Cerebellar cortex (tissue), 1 donor: ENCODE measurements around the gene SH3PXD2B.
A peak's percentile ranks its signal among the peaks of the same experiment; 100 is the strongest.

ENCODE experiments used
- DNase-seq: peaks from one replicate; pipeline ENCODE4 v3.0.0-alpha.2; 2015; ENCODE audit warnings: low spot score

SH3PXD2B gene

DNA sequence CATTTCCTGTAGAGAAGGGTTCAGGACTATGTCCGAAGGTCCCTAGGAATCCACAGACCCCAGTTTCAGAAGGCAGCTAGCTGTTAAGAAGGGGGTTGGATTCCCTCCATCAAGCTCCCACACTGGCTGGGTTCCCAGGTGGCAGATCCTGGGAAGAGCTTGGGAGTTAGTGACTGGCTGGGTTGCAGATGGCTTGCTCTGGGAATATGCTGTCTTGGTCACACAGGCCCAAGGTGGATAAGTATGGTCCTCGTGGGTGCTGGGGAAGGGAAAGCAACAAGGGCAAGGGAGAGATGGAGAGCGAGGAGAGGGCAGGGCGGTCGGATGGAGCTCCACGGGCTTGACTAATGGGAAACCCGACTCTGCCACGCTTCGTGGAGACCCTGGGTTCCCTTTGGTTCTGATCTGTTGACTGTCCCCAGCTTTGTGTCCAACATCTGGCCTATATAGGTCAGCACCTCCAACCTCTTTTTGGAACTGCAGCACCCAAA, 17.4 kb downstream of the SH3PXD2B start:
- peak; percentile 70 for DNase-seq

DNA sequence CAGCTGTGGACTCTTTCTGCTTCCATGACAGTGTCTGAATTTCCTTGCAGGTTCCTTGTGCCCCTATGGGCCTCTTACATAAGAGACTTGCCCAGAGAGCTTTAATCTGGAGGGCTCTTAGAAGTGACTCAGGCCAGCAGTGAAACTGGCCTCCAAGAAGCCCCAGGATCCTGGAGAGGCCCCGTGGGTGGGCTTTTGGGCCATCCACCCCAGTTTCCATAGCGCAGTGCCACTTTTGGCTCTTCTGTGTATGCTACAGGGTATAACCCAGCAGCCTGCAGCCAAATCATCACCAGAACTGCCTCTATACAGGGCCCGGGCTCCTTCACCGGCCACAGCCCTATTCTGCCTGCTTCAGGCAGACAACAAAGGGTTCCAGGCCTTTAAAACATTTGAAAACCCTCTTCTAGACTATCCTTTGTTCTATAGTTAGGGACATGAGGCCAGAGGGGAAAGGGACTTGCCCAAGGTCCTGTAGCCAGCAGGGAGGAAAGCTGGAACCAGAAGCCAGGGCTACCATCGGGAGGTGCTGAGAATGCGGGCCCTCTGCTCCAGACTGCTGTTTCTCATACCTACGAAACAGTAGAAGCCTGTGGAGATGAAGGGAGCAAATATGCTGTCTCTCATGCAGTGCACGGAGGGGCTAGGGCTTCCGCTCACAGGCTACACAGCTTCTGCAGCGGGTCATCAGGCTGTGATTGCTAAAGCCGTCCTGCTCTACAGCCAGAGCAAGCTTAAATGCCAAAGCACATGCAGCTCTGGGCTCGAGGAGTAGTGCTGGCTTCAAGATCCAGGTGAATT, 18.0 kb downstream of the SH3PXD2B start:
- no peak for DNase-seq

DNA sequence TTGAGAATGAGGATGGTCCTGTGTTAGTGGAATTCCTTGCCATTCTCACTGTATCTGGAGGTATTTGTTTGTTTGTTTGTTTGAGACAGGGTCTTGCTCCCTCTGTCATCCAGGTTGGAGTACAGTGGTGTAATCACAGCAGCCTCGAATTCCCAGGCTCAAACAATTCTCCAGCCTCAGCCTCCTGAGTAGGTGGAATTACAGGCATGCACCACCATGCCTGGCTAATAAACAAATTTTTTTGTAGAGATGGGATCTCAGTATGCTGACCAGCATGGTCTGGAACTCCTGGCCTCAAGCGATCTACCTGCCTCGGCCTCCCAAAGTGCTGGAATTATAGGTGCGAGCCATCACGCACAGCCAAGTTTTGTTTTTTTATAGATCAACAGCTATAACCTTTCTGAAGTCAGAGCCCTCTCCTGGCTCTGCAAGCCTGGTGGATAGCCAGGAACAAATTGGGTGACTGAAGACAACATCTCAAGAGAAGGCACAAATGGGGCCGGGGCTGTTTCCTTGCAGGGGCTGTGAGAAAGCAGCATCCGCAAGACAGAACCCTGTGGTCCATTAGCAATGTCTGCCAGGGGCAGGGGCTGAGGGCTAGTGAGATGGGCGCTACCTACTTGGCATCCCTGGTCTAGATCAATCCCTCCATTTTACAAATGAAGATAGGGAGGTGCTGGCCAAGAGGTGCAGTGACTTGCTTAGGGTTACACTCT, 18.8 kb downstream of the SH3PXD2B start:
- DNase-seq, result no peak

DNA sequence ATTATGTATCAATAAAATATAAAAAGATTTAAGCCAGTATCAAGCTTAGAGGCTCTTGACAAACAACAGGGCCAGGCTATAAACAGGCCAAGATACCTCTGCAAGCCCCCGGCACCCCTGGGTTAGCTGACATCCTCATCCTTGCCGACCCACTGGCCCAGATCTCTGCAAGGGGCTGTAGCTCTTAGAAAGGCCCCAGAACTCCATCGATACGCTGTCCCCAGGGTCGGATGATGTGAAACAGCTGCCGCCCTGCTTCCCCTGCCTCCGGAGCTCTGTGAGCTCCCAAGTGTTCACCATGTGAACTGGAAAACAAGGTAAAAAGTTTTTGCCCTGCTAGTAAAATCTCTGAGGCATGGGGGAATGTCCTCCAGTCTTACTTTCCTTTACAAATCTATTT, 20.1 kb downstream of the SH3PXD2B start:
- DNase-seq, result no peak

DNA sequence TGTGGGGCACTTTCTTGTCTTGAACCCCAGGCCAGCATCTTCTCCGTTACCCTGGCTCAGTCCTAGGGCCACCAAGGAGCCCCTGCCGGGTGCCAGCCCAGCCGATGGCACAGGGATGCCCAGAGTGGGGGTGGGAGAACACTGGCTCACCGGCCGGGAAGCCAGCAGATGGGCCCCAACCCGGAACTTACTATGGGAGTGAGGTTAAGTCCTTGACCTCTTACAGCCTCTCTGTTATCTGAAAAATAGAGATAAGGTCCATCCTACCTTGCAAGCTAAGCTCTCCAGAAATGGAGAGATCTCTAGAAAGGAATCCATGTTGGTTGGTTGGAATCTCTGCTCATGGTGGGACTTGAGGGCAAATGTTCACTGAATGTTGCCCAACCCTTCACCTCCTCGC, 20.8 kb downstream of the SH3PXD2B start:
- DNase-seq, result no peak

DNA sequence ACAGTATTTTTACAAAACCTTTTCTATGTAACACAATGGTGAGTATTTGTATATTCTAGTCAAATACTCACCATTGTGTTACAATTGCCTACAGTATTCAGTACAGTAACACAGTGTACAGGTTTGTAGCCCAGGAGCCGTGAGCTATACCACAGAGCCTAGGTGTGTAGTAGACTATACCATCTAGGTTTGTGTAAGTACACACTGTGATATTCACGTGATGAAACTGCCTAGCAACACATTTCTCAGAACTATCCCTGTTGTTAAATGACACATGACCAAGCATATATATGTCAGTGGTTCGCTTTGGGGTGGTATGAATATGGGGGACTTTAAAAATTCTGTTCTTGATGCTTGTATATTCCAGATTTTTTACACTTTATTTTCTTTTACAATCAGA, 21.3 kb downstream of the SH3PXD2B start:
- DNase-seq, result no peak

DNA sequence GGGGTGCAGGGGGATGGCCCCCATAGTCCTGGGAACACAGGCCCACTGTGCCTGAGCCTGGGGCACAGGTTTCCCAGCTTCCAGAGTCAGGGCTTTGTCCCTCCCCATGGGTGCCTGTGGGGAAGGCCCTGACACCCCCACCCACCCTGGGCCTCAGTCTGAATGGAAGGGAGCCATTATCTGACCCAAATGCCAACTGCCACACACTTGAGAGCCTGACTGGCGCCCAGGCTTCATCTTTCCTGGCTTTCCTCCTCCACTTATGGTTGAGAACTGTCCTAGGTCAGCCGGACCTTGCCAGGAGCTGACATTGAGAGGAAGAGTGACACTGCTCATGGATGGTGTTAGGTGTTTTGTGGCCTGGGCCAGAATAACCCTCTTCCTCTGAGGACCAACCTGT, 24.0 kb downstream of the SH3PXD2B start:
- no peak for DNase-seq

DNA sequence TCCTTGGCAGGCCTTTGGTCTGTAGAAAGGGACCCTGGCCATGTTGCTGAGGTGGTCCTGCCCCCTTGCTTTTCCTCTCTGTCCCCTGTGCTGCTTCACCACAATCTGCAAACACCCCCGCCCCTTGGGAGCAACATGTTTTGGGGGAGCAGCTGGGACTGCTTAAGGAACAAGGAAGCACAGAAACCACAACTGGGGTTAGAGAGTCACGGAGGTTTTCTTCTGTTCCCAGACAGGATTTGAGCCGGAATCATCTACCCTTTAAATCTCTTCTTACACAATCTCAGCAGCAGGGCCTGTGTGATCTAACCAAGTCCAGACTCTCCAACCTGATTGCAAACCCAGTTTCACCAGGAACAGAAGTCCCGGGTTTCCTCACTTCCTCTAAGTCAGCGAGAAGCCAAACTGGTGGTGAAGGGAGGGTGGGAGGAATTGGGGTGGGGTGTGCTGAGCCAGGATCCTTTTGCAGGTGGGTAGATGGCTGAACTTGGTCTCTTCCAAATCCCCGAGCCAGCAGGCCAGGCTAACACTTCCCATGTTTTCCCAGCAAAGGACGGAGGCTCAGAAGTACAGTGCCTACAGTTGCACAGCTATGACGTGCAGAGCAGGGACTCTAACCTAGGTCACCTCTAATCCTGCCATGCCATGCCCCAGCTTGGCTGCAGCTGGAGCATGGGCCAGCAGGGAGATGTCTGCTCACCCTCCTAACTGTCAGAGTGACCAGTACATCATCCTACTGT, 25.0 kb downstream of the SH3PXD2B start:
- DNase-seq, result no peak

DNA sequence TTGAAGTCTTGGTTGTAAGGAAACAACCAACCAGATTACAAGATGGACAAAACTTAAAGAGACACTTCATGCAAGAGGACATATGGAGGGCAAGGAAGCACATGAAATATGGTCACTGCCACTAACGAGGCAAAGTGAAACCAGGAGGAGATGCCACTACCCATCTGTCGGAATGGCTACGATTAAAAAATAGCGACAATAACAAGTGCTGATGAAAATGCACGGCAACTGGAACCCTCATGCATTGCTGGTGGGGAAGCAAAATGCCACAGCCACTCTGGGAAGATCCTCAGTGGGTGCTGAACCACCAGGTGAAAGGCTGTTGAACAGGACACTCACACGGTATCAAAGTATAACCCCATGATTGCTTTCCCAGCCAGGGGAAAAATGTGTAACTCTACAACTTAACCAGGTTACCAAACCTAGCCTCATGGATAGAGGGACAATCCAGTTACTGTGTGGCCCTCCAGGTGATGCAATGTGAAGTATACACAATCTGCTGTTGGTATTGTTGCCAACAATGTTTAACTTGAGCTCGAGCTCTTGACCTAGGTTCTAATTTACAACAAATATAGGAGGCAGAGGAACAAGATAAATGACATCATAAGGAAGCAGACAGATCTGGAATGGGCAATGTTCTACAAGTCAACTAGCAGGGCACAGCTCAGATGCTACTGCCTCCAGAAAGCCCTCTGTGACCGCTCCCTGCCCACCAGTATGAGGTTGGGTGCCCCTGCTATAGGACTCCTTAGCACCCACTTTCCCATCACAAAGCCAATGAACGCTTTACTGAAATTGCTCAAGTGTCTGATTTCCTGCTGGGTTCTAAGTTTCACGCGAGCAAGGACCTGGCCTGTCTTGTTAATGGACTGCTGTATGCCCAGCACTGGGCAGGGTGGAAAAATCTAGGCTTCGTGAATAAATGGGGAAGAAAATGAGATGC, 25.8 kb downstream of the SH3PXD2B start:
- DNase-seq, result no peak

DNA sequence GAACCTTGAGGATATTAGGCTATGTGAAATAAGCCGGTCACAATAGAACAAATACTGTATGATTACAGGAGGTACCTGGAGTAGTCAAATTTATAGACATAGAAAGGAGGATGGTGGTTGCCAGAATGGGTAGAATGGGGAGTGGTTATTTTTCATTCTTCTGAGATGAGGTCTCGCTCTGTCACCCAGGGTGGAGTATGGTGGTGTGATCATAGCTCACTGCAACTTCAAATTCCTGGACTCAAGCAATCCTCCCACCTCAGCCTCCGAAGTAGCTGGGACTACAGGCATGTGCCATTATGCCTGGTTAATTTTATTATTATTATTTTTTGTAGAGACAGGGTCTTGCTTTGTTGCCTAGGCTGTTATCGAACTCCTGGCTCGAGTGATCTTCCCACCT, 27.1 kb downstream of the SH3PXD2B start:
- no peak for DNase-seq

DNA sequence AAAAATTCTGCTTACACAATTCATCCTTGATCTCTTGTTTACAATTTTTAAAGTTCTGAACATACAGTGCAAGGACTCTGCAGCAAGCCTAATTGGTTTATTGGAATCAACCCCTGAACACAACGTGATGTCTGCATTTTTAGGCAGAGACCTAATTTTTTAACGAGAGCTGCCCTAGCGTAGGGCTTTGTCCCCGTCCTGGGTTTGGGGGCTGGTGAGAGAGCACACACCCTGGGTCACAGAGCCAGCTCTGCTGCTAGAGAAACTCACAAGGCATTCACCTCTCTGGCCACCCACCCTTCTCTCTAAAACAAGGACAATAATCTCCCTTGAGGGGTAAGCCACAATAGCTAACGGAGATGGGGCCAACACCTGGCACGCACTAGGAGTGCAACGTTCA, 28.2 kb downstream of the SH3PXD2B start:
- no peak for DNase-seq

DNA sequence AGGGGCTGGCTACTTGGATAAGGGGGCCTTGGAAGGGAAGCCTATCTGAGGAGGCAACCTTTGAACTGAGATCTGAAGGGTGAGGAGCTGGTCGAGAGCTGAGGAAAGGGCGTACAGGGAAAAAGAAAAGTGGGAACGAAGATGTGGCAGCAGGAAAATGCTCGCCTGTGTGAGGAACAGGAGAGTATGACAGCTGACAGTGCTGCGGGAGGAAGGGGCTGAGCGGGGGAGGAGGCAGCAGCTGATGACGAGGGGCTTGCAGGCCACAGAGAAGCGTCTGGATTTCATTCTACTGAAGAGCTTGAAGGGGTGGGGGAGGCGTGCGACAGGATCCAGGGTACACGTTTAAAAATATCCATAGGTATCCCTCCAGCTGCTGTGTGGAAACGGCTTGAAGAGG, 28.9 kb downstream of the SH3PXD2B start:
- DNase-seq, result no peak

DNA sequence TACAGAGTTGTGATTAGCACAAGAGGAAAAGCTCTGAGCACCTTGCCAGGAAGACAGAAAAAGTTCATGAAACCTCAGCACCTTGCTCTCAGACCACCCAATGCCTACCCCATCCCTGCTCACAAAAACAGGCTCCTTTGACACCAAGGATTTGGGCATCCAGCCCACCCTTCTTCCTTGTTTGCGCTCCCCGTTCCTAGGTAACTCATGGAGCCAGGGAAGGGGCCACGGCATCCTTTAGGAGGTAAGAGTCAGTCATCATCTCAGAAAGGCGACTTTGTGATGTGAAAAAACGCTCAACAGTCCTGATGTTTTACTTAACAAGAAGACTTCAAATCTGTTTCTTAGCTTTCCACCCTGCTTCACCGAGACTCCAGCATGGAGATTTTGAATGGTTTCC, 29.5 kb downstream of the SH3PXD2B start:
- DNase-seq, result no peak

DNA sequence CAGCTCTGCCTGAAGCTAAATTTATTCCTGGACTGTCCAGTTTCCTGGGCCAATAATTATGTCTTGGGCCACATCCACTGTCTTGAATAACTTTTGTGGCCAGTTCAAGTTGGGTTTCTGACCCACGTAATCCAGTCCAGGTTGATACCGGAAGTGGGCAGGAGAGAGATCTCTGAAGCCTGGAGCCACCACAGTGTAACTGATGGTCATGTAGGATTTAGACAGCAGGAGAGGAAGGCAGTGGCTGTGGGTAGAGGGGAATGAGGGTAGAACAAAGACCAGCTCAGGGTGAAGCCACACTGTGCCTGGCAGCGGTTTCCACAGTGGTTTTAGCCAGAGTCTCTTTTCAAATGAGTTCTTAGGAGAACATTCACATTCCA, 30.2 kb downstream of the SH3PXD2B start:
- no peak for DNase-seq

DNA sequence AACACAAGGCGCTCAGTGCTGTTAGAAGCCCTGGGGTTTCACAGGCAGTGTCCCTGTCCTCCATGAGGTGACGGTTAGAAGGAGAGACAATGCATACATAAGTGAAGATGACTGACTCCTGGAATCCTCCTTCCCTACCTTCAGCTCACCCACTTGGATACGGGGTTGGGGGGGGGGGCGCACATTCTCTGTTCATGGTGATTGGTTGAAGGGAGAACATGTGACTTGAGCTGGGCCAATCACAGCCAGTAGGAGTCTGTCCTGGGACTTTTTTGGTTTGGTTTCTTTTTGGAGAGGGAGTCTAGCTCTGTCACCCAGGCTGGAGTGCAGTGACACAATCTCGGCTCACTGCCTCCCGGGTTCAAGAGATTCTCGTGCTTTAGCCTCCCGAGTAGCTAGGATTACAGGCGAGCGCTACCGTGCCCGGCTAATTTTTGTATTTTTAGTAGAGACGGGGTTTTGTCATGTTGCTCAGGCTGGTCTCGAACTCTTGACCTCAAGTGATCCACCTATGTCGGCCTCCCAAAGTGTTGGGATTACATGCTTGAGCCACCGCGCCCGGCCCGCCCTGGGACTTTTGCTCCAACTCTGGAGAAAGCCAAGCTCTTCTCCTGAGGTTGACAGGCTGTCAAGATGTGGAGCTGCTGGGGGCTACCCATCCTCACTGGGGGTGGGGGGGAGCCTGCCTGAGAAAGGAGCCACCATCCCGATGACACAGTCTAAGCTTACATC, 30.8 kb downstream of the SH3PXD2B start:
- no peak for DNase-seq

DNA sequence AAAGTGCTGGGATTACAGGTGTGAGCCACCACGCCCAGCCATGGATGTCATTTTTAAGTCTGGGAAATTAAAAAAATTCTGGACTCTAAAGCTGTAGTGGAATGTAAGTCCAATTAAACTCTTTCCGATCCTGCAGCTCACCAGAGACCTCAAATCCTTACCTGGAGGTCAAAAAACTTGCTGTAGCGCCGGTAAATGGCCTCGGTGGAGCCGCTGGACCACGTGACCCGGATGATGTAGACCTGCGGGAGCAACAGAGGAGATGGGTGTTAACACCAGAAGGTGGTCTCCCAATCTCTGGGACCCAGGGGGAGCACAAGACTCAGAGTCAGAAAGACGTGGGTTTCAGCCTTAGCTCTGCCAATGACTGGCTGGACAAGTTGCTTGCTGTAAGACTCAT, 32.1 kb downstream of the SH3PXD2B start:
- no peak for DNase-seq

DNA sequence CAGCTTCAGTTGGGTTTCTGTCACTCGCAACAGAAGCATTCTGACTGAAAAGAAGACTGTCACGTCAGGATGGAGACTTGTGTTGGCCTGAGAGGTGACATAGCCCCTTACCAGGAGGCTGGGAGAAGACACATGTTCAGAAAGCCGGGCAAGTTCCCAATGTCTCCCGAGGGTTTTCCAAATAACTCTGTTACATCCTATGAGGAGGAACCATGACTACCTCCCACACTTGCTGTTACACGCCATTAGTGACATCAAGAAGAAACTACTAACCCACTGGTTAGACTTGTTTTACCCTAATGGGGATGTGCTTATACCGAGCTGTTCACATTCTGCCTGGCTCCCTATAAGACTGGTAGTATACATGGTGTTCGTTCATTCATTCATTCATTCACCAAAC, 33.3 kb downstream of the SH3PXD2B start:
- DNase-seq, result no peak

DNA sequence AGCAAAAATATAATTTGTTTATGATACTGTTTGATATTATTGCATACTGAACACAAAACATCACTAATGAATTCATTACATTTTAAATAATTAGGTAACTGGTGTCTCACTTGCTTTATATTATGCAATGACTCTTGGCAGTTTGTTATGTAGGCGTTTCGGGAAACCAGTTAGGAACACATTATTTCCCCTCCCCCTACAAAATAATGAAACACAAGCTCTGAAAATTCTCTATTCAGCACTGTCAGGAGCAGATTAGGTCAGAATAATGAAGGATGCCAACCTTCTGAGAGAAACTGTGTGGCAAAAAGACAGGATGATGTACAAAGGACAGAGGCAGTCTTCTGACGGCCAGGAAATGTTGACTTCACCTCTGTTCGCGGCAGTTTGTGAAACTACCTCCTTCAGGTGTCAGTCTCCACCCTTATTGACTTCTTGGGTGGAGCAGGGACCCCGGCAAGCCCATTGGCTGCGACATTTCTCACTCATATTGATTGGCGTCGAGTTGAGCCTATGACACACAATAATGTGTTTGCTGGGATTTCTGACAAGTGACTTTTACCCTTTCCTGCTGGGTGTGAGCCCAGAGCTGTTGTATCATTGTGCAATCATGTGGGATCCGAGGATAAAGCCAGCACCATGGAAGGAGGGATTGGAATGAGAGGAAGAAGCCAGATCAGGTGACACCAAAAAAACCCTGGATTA, 33.9 kb downstream of the SH3PXD2B start:
- DNase-seq, result peak; percentile 89

DNA sequence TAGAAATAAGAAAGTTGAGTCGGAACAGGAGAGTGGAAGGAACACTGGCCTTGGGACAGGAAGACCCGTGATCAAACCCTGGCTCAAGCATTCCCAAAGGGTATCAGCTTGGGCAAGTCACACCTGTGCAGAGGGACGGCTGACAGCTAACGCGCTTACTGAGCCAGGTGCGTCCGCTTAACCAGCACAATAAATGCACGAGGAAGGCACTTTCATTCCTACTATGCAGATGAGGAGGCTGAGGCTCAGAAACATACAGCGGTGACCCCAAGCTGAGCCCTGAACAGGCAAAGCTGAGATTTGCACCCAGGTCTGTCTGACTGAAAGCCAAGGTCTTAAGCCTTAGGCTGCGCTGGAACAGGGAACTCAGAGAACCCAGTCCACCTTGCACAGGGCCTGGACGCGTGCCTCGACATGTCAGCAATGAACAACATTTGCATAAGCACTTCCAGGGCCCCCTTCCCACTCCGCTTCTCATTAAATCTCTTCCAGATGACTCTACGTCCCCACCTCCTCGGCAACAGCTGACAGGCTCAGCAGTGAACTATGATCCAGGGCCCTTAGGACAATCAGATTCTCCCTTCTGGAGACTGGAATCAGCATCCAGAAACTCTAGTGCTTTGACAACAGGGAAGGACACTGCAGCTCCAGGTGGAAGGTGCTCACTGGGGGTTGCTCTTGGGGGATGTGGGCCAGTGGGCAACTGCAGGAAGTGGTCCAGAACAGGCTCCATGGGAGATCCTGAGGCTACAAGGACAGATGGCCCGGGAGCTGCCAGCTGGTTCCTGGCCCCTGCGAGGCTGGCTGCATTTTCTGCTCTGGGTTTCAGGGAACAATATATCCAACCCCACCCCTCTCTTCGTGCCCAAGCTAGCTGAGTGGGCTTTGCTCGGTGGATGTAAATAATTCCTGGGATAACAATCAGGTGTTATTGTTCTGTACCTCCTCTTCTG, 35.2 kb downstream of the SH3PXD2B start:
- peak; percentile 65 for DNase-seq
